Hematopoietic multipotent progenitor cell treated with erythropoietin and hydrocortisone succinate and interleukin-3 and kit ligand, for 15 days (in vitro differentiated cells): ENCODE results near the gene CERK.
"Not testable (repeated sequence)": the region's sequence is repeated elsewhere in the genome, so short reads cannot be mapped to it uniquely, and the experiment has no call there.

ENCODE experiments used
- DNase-seq: peaks from one replicate; pipeline ENCODE4 v3.0.0-alpha.2; 2015; ENCODE audit warnings: low spot score

Gene CERK

GRCh38 chr22:46748908-46749675, 11.0 kb upstream of the CERK start:
- DNase-seq: no peak

- DNase-seq: no peak
Observed at GRCh38 chr22:46748206-46748907, 10.3 kb upstream of the CERK start.

DNA sequence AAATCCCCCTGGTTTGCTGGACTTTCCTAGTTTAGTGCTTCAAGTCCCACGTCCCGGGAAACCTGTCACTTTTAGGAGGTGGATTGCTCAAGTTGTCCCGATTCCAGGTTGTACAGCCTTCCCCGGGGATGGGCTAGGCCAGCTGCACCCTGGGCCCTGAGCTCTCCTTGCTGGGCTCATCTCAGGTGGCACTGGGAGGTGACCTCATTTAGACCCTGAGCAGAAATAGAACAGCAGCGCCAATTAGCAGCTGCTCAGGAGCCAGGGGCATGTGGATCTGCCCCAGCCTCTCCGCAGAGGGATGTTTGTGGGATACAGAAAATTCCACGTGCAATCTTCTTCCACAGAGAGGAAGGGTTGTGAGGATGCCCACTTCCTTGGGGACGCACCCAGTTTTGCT, 9.6 kb upstream of the CERK start:
- no peak for DNase-seq

GRCh38 chr22:46746620-46747019, 8.6 kb upstream of the CERK start:
- DNase-seq: no peak

DNA sequence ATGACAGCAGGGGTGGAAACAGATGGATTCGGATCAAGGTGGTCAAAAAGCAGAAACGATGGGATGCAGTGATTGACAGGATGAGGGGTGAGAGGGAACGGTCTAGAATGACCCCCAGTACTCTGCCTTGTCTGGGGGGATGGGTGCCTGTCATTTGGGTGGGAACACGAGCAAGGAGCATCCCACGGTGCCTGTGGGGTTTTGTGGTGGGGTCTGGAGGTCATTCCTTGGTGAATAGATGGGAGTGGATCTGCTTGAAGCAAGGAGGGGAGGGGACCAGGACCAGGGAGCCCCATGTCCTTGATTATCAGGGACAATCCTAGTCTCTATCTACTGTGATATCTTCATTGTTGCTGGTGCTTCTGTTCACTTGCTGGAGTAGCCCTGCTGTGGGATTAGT, 8.1 kb upstream of the CERK start:
- DNase-seq: no peak

- no peak for DNase-seq
Observed at GRCh38 chr22:46744581-46744980, 6.5 kb upstream of the CERK start.

DNA sequence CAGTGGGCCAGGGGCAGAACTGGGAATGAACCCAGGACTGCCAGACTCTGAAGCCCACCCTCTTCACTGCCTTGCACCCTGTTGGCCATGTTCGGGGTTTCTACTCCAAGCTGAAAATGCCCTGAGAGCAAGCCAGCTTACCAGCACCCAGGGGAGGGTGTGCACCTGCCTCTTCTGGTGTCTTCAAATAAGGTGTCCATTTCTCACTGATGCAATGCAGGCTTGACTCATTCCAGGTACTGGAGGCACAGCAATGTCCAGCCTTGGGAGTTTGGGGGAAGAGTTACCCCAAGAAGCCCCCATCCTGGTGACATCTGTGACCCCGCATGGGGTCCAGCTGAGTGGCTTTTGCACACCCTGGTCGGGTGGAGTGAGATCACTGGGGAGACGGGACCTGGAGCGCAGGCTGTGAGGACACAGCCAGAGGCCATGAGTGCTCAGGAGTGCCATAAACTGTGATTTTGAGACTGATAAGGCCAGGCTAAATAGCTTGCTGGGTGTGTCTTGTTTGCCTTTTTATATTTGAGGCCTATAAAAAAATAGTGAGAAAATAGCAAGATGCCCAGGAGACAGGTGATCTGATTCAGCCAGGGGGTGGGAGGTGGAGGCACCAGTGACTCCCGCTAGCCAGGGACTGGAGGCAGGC, 4.6 kb upstream of the CERK start:
- DNase-seq: no peak

DNA sequence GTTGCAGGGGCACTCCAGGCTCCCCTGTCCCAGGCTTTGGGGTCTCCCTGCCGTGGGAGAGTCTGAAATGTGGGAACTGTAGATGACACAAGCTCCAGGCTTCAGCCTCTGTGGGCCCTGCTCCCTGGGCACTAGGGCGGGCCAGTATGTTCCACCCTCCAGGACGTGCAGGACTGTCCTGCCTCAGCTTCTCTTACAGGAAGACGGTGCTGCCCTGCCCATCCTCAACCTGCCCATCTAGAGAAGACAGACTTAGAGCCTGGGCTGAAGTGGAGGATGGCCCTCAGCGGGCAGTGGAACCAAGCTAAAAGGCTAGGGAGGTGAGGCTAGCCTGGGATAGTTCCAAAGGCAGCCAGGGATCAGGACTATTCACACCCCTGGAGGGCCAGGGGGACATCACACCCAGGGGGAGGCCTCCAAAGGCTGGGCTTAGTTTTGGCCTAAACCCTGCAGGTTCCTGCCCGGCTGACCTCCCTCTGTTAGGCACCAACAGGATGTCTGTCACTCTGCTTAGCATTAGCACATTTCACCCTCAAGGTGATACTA, 4.0 kb upstream of the CERK start:
- no peak for DNase-seq

DNA sequence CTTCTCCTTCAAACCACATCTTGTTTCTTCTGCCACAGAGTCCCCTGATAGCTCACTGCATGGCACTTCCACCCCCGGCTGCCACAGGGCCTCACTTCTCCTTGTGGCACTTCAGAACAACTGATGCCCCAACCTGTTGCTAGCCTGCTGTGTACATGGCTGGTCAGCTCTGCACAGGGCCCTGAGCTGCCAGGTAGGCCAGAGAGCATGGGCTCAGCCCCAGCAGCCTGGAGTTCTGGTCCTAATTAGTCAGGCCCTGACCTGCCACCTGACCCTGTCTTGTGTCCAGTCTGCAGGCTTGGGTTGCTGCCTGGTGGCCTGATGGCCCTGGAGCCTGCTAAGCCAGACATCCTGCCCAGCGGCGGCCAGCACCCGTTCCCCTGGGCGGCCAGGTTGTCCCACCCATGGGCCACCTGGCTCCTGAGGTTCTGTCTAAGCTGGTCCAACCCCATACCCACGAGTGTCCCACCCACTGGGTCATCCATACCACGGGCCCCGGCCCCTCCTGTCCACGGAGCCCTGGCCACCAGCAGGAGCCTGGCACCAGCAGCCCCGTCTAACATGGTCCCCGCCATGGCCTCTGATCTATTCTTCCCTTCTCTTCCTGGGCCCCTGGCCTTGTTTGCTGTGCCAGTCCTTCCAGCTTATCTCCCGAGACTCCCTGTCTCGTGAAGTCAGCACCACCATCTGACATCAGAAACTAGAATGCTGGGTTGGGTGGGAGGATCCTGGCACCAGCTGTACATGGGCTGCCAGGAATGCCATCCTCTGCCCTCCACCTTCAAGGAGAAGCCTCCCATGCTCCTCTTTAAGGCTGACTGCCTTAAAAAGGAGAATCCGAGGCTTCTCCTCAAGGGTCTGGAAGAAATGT, 3.1 kb upstream of the CERK start:
- DNase-seq: no peak

DNA sequence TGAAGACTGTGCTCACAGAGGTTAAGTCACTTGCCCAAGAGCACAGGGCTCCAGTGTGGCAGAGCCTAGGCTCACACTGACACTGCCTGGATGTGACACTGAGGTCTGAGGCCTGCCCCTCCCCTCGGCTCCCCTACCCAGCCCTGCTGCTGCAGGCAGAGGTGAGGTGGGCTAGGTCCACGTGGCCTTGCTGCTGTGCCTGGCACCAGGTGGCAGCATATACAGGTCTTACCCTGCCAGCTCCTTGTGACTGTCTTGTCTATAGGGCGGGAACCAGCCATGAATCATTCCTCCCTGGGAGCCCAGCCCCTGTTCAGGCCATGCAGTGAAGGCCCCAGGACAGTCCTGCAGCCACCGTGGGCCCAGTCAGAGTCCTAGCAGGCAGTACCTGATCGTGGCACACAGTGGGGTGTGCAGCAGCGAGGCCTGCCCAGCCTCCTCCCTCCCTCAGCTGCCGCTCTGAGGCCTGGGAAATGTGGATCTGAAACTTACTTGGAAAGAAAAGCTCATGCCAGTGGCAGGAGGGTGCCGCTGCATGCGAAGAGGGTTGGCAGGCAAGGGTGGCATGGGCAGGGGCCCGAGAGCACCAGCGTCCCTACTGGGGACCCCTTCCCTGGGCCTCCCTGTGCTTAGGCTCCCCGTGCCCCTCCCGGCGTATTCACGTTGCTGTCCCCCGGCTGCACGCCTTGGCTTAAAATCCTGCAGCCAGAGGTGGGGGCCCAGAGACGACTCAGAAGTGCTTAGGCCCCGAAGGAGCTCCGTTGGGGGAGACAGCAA, 1.2 kb upstream of the CERK start:
- DNase-seq: no peak

- DNase-seq: no peak
Observed at GRCh38 chr22:46738647-46739093, 618 bp upstream of the CERK start.

GRCh38 chr22:46737105-46737975, 712 bp downstream of the CERK start:
- DNase-seq: no peak

DNA sequence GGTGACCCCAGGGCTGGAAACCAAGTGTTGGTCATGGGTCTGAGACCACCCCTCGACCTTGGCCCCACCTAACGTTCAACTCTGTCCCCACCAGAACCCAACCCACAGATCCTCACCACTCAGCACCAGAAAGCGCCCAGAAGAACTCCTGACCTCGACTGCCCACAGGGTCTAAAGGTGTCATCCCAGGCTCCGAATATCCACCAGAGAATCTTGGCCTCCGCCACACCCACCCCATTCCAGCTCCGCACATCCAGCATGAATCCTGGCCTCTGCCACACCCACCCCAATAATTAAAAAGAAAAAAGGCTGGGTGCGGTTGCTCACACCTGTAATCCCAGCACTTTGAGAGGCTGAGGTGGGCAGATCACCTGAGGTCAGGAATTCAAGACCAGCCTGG, 1.3 kb downstream of the CERK start:
- DNase-seq: no peak

- DNase-seq: no peak
Observed at GRCh38 chr22:46735747-46736608, 2.1 kb downstream of the CERK start.

- no peak for DNase-seq
Observed at GRCh38 chr22:46734830-46735453, 3.1 kb downstream of the CERK start.

GRCh38 chr22:46734213-46734722, 3.8 kb downstream of the CERK start:
- DNase-seq: not testable (repeated sequence)

- DNase-seq: no peak
Observed at GRCh38 chr22:46732513-46732912, 5.5 kb downstream of the CERK start.

DNA sequence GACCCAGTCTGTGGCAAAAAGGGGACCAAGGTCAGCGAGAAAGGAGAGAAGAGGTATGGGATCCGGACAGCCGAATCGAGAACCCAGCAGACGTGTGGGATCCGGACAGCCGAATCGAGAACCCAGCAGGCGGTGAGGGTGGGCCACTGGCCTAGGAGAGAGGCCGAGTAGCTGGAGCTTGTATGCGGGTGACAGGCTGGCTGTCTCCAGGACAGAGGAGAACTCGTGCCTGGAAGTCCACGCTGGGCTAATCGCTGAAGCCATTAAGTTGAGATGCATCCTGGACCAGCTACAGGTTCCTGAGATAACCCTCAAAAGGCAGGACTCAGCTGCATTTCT, 6.0 kb downstream of the CERK start:
- DNase-seq: no peak
